IgD-negative memory B cell (primary cell): ENCODE results near the gene VSNL1. TPM values are rescaled to one million over a fixed set of nuclear protein-coding genes. Genes with fewer than 3 reads are reported as not detected.
A peak's percentile ranks its signal among the peaks of the same experiment; 100 is the strongest.

Source experiments
- H3K27ac Mint-ChIP-seq, 3 donors: one replicate each; pipeline ENCODE4 v1.8.0; 2020 to 2022; ENCODE audit warnings: mild to moderate bottlenecking in 3 of 3, mixed read lengths in 3 of 3, moderate library complexity in 1 of 3
- H3K27me3 Mint-ChIP-seq: one replicate; pipeline ENCODE4 v1.8.0; 2021; ENCODE audit warnings: mixed read lengths
- H3K36me3 Mint-ChIP-seq: one replicate; pipeline ENCODE4 v1.8.0; 2020; ENCODE audit warnings: mild to moderate bottlenecking, mixed read lengths
- H3K4me1 Mint-ChIP-seq, 3 donors: one replicate each; pipeline ENCODE4 v1.8.0; 2020 to 2022; ENCODE audit warnings: mixed read lengths in 3 of 3, mild to moderate bottlenecking in 1 of 3
- H3K4me3 Mint-ChIP-seq, 4 donors: one replicate each; pipeline ENCODE4 v1.8.0; 2020 to 2022; ENCODE audit warnings: mild to moderate bottlenecking in 4 of 4, mixed read lengths in 4 of 4, moderate library complexity in 3 of 4
- H3K9me3 Mint-ChIP-seq, 3 donors: one replicate each; pipeline ENCODE4 v1.8.0; 2020 to 2021; ENCODE audit warnings: mixed read lengths in 3 of 3, mild to moderate bottlenecking in 1 of 3
- polyA plus RNA-seq: library from polyadenylated mRNA; unstranded; fragments of 300-500 nt; fragmentation: Illumina TruSeq; gene quantifications from one replicate; pipeline ENCODE4 v1.2.3, GENCODE V29; 2021

VSNL1 gene
- polyA plus RNA-seq, 1 donor from 2014 or later = not detected

- H3K27me3 Mint-ChIP-seq = peaks cover 6% of the 10 kb centered on the region
- H3K4me3 Mint-ChIP-seq = no peak overlapping the region
- peaks cover 3% of the 10 kb centered on the region for H3K36me3 Mint-ChIP-seq
- H3K27ac Mint-ChIP-seq = no peak overlapping the region
- H3K4me1 Mint-ChIP-seq = no peaks in the 10 kb centered on the region
- H3K9me3 Mint-ChIP-seq = peaks cover 0 to 2% (median 0%) of the 10 kb centered on the region in 3 donors
Observed at GRCh38 chr2:17604050-17604449, 63.6 kb downstream of the VSNL1 start.

GRCh38 chr2:17605696-17606095, 65.2 kb downstream of the VSNL1 start:
- Mint-ChIP-seq H3K27ac (no peak overlapping the region), H3K4me3 (no peak overlapping the region), H3K27me3 (peaks cover 6% of the 10 kb centered on the region), H3K36me3 (peaks cover 3% of the 10 kb centered on the region), H3K9me3 (peaks cover 0 to 2% (median 0%) of the 10 kb centered on the region in 3 donors), H3K4me1 (no peaks in the 10 kb centered on the region)

- no peak overlapping the region for H3K4me3 Mint-ChIP-seq
- H3K27ac Mint-ChIP-seq = no peak overlapping the region
- peaks cover 0 to 2% (median 0%) of the 10 kb centered on the region in 3 donors for H3K9me3 Mint-ChIP-seq
- no peaks in the 10 kb centered on the region for H3K4me1 Mint-ChIP-seq
- peaks cover 4% of the 10 kb centered on the region for H3K27me3 Mint-ChIP-seq
- H3K36me3 Mint-ChIP-seq = peaks cover 3% of the 10 kb centered on the region
Observed at GRCh38 chr2:17606851-17607250, 66.4 kb downstream of the VSNL1 start.

- H3K27ac Mint-ChIP-seq = no peak overlapping the region
- H3K4me1 Mint-ChIP-seq = no peaks in the 10 kb centered on the region
- peaks cover 3% of the 10 kb centered on the region for H3K36me3 Mint-ChIP-seq
- H3K9me3 Mint-ChIP-seq = peaks cover 0 to 2% (median 0%) of the 10 kb centered on the region in 3 donors
- peaks cover 3% of the 10 kb centered on the region for H3K27me3 Mint-ChIP-seq
- no peak overlapping the region for H3K4me3 Mint-ChIP-seq
Observed at GRCh38 chr2:17607379-17607778, 66.9 kb downstream of the VSNL1 start.

- Mint-ChIP-seq H3K4me3 (no peak overlapping the region), H3K36me3 (peaks cover 4% of the 10 kb centered on the region), H3K9me3 (peaks cover 0 to 2% (median 0%) of the 10 kb centered on the region in 3 donors), H3K27ac (no peak overlapping the region), H3K27me3 (peaks cover 3% of the 10 kb centered on the region), H3K4me1 (no peaks in the 10 kb centered on the region)
Observed at GRCh38 chr2:17608251-17608650, 67.8 kb downstream of the VSNL1 start.

- peaks cover 2% of the 10 kb centered on the region for H3K36me3 Mint-ChIP-seq
- no peaks in the 10 kb centered on the region for H3K9me3 Mint-ChIP-seq
- no peak overlapping the region for H3K27ac Mint-ChIP-seq
- no peak overlapping the region for H3K4me3 Mint-ChIP-seq
- peaks cover 4% of the 10 kb centered on the region for H3K27me3 Mint-ChIP-seq
- H3K4me1 Mint-ChIP-seq = no peaks in the 10 kb centered on the region
Observed at GRCh38 chr2:17610521-17610920, 70.0 kb downstream of the VSNL1 start.

- Mint-ChIP-seq H3K9me3 (no peaks in the 10 kb centered on the region), H3K4me1 (no peaks in the 10 kb centered on the region), H3K4me3 (no peak overlapping the region), H3K36me3 (peaks cover 2% of the 10 kb centered on the region), H3K27ac (no peak overlapping the region), H3K27me3 (peaks cover 4% of the 10 kb centered on the region)
Observed at GRCh38 chr2:17611036-17611435, 70.5 kb downstream of the VSNL1 start.

GRCh38 chr2:17614174-17614930, 73.9 kb downstream of the VSNL1 start:
- H3K27me3 Mint-ChIP-seq = peaks cover 12% of the 10 kb centered on the region
- H3K27ac Mint-ChIP-seq = peak overlapping the region in 1 of 3 donors; percentile 14
- peaks cover 2% of the 10 kb centered on the region for H3K36me3 Mint-ChIP-seq
- H3K4me1 Mint-ChIP-seq = no peaks in the 10 kb centered on the region
- no peak overlapping the region for H3K4me3 Mint-ChIP-seq
- H3K9me3 Mint-ChIP-seq = no peaks in the 10 kb centered on the region

GRCh38 chr2:17615147-17615546, 74.7 kb downstream of the VSNL1 start:
- H3K4me1 Mint-ChIP-seq = no peaks in the 10 kb centered on the region
- peaks cover 2% of the 10 kb centered on the region for H3K36me3 Mint-ChIP-seq
- no peak overlapping the region for H3K4me3 Mint-ChIP-seq
- H3K27ac Mint-ChIP-seq = peak overlapping the region in 1 of 3 donors; percentile 14
- no peaks in the 10 kb centered on the region for H3K9me3 Mint-ChIP-seq
- peaks cover 15% of the 10 kb centered on the region for H3K27me3 Mint-ChIP-seq

- Mint-ChIP-seq H3K9me3 (no peaks in the 10 kb centered on the region), H3K27ac (no peak overlapping the region), H3K27me3 (peaks cover 16% of the 10 kb centered on the region), H3K4me1 (no peaks in the 10 kb centered on the region), H3K36me3 (peaks cover 2% of the 10 kb centered on the region), H3K4me3 (no peak overlapping the region)
Observed at GRCh38 chr2:17615728-17616351, 75.3 kb downstream of the VSNL1 start.

- Mint-ChIP-seq H3K4me3 (no peak overlapping the region), H3K36me3 (peaks cover 2% of the 10 kb centered on the region), H3K27me3 (peaks cover 16% of the 10 kb centered on the region), H3K27ac (no peak overlapping the region), H3K9me3 (no peaks in the 10 kb centered on the region), H3K4me1 (no peaks in the 10 kb centered on the region)
Observed at GRCh38 chr2:17616405-17616804, 75.9 kb downstream of the VSNL1 start.

- Mint-ChIP-seq H3K27me3 (peaks cover 20% of the 10 kb centered on the region), H3K4me1 (no peaks in the 10 kb centered on the region), H3K27ac (no peak overlapping the region), H3K4me3 (no peak overlapping the region), H3K9me3 (no peaks in the 10 kb centered on the region), H3K36me3 (peaks cover 2% of the 10 kb centered on the region)
Observed at GRCh38 chr2:17617516-17617915, 77.0 kb downstream of the VSNL1 start.

GRCh38 chr2:17617955-17618354, 77.5 kb downstream of the VSNL1 start:
- no peaks in the 10 kb centered on the region for H3K9me3 Mint-ChIP-seq
- no peak overlapping the region for H3K27ac Mint-ChIP-seq
- H3K4me1 Mint-ChIP-seq = no peaks in the 10 kb centered on the region
- peaks cover 23% of the 10 kb centered on the region for H3K27me3 Mint-ChIP-seq
- no peak overlapping the region for H3K4me3 Mint-ChIP-seq
- H3K36me3 Mint-ChIP-seq = peaks cover 1% of the 10 kb centered on the region

- Mint-ChIP-seq H3K27me3 (peaks cover 25% of the 10 kb centered on the region), H3K36me3 (no peaks in the 10 kb centered on the region), H3K4me1 (no peaks in the 10 kb centered on the region), H3K27ac (no peak overlapping the region), H3K9me3 (peaks cover 0 to 3% (median 2%) of the 10 kb centered on the region in 3 donors), H3K4me3 (no peak overlapping the region)
Observed at GRCh38 chr2:17620280-17620679, 79.8 kb downstream of the VSNL1 start.

- Mint-ChIP-seq H3K27ac (no peak overlapping the region), H3K27me3 (peaks cover 25% of the 10 kb centered on the region), H3K36me3 (no peaks in the 10 kb centered on the region), H3K4me3 (no peak overlapping the region), H3K9me3 (peaks cover 0 to 3% (median 2%) of the 10 kb centered on the region in 3 donors), H3K4me1 (no peaks in the 10 kb centered on the region)
Observed at GRCh38 chr2:17620841-17621240, 80.3 kb downstream of the VSNL1 start.

- H3K27me3 Mint-ChIP-seq = peaks cover 25% of the 10 kb centered on the region
- no peak overlapping the region for H3K27ac Mint-ChIP-seq
- H3K9me3 Mint-ChIP-seq = peaks cover 0 to 3% (median 2%) of the 10 kb centered on the region in 3 donors
- H3K4me3 Mint-ChIP-seq = no peak overlapping the region
- H3K36me3 Mint-ChIP-seq = no peaks in the 10 kb centered on the region
- H3K4me1 Mint-ChIP-seq = no peaks in the 10 kb centered on the region
Observed at GRCh38 chr2:17621781-17622180, 81.3 kb downstream of the VSNL1 start.
